ENCODE measurements around the gene LY6G6C. TPM values are rescaled to one million over a fixed set of nuclear protein-coding genes. Genes with fewer than 3 reads are reported as not detected.

LY6G6C gene
- total and polyA plus RNA-seq, 2 donors (not counting 1 experiment from before 2014, with no cell fraction given) = 0.13 TPM; not detected in 1

DNA sequence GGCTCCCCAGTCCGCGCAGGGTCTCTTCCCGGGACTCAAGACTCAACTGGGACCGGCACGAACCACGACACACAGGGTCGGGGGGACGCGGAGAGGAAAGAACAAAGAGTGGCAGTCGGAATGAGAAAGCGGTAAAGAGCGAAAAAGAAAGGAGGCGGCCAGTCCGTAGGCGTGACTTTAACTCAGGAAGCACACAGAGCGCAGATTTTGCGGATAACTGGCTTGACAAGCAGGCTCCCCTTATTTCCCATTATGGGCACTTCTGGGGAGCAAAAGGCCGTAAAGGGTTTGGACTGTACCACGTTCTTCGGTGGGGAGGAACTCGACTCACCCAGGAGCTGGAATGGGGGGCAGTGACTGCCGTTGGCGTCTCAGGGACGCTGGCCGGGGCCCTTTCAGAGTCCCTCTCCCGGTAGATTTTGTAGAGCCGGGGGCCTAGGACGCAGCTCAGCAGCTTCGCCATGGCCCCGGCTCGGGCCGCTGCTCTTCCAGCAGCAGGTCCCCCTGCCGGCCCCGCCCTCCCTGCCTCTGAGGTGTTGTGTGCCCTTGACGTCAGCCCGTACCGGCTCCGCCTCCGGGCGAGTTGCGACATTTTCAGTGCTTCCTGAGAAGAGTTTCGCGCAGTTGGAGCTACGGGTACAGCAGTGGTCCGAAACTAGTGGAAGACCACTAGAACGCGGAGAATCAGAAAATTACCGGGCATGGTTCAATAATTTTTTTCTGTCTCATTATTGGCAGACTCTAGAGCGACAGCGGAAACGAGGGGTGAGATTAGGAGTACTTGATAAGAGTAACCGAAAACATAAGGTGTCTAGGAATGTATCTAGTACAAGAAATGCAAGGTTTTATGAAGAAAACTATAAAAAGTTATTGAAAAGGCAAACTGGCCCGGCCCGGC, 18.5 kb downstream of the LY6G6C start, which contains the start of gene ABHD16A:
Gene ABHD16A, minus strand, starts transcription at position 506 of the 898 bp plus-strand sequence. Its CDS starts 43 bp downstream, at position 463.
- H4K20me1 ChIP-seq (ENCODE audit: control insufficient read depth, insufficient read depth, low read length, poor library complexity, severe bottlenecking) = no peaks in the 10 kb centered on the region
- H3K27me3 ChIP-seq (replicated peaks in 1 of 4; ENCODE audit: control extremely low read depth in 1 of 4, control insufficient read depth in 3 of 4, insufficient read depth in 4 of 4, low read length in 3 of 4) = no peaks in the 10 kb centered on the region
- H3K27me3 Mint-ChIP-seq = no peaks in the 10 kb centered on the region
- WGBS (ENCODE audit: insufficient coverage) = 1% methylated on average over 50 of the region's 54 CpGs
- TF ChIP-seq, protein P1, sequence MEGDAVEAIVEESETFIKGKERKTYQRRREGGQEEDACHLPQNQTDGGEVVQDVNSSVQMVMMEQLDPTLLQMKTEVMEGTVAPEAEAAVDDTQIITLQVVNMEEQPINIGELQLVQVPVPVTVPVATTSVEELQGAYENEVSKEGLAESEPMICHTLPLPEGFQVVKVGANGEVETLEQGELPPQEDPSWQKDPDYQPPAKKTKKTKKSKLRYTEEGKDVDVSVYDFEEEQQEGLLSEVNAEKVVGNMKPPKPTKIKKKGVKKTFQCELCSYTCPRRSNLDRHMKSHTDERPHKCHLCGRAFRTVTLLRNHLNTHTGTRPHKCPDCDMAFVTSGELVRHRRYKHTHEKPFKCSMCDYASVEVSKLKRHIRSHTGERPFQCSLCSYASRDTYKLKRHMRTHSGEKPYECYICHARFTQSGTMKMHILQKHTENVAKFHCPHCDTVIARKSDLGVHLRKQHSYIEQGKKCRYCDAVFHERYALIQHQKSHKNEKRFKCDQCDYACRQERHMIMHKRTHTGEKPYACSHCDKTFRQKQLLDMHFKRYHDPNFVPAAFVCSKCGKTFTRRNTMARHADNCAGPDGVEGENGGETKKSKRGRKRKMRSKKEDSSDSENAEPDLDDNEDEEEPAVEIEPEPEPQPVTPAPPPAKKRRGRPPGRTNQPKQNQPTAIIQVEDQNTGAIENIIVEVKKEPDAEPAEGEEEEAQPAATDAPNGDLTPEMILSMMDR (IDR thresholded peaks at IDR 0.05) = no peak
- TF ChIP-seq EZH2 (IDR thresholded peaks at IDR 0.05; ENCODE audit: borderline replicate concordance, insufficient read depth, low read depth, low read length, poor library complexity, severe bottlenecking) = no peak
- H3K79me2 ChIP-seq (ENCODE audit: control insufficient read depth, insufficient read depth, low read length) = peaks cover 42% of the 10 kb centered on the region
- no peaks in the 10 kb centered on the region for H3K9me3 Mint-ChIP-seq (ENCODE audit: insufficient read depth)
- DNase-seq (peak; percentile 99), ATAC-seq (ENCODE audit: low read depth) (peak; percentile 95)
- ChIA-PET CTCF (interaction anchor here (0.8 to 2.3 kb wide), 12 partner anchors 9 to 130 kb away, joined by 3 to 11 read pairs (median 4); partner anchors contain the start of genes DDAH2, LSM2 and LY6G5C), POLR2A (interaction anchor here (0.6 to 1.9 kb wide), 10 partner anchors 22 to 160 kb away, joined by 3 to 16 read pairs (median 6); partner anchors contain the start of genes BAG6, CLIC1, DDAH2 and HSPA1B)
- H2AFZ ChIP-seq (ENCODE audit: insufficient read depth, low read depth, low read length, poor library complexity, severe bottlenecking) = peak within 1 kb of the TSS; percentile 89
- H3K4me3 ChIP-seq (ENCODE audit: control extremely low read depth in 1 of 5, extremely low read depth in 1 of 5, insufficient read depth in 1 of 5, low read depth in 2 of 5, low read length in 4 of 5) = peak within 1 kb of the TSS; percentile 65 to 98 (median 96)
- peak within 1 kb of the TSS; percentile 97 for H3K9ac ChIP-seq (ENCODE audit: low read length)
- intact Hi-C loops (cut with micrococcal nuclease) = loop anchor here (1.0 to 5.0 kb wide), 5 partner anchors 22 to 159 kb away; partner anchors contain the start of genes CSNK2B, DDAH2, LY6G5B and LY6G5C
- peak within 1 kb of the TSS; percentile 87 to 93 for H3K27ac ChIP-seq (ENCODE audit: low read length in 2 of 2)
- H3K36me3 ChIP-seq (replicated peaks in 1 of 2; ENCODE audit: control extremely low read depth in 1 of 2, control insufficient read depth in 1 of 2, extremely low read depth in 1 of 2, insufficient read depth in 2 of 2, low read length in 1 of 2) = peaks cover 0 to 27% of the 10 kb centered on the region in 2 experiments
- peaks cover 20 to 28% of the 10 kb centered on the region in 2 donors for H3K4me1 ChIP-seq (ENCODE audit: control insufficient read depth in 2 of 2, insufficient read depth in 2 of 2, low read length in 2 of 2)
- peaks cover 31% of the 10 kb centered on the region for H3K4me1 Mint-ChIP-seq
- no peaks in the 10 kb centered on the region for H3K9me3 ChIP-seq (ENCODE audit: control extremely low read depth in 1 of 3, control insufficient read depth in 2 of 3, insufficient read depth in 1 of 3, low read length in 2 of 3)
- peak within 1 kb of the TSS; percentile 98 for H3K4me3 Mint-ChIP-seq
- H3K27ac Mint-ChIP-seq = peak within 1 kb of the TSS; percentile 91
- peak within 1 kb of the TSS; percentile 75 for H3K4me2 ChIP-seq (replicated peaks; ENCODE audit: low read depth, low read length, poor library complexity, severe bottlenecking)
